Measurements from ENCODE around the gene GSK3B.

GRCh38 chr3:120130656-120131055, 36.4 kb upstream of the GSK3B start:
- TF ChIP-seq EZH2 (IDR thresholded peaks at IDR 0.05; ENCODE audit: borderline replicate concordance, low read depth, low read length, severe bottlenecking) (no peak), MAX (IDR thresholded peaks at IDR 0.05; ENCODE audit: insufficient read depth, insufficient read length) (no peak), CTCF (IDR thresholded peaks at IDR 0.05; ENCODE audit: extremely low read depth in 1 of 2, insufficient read depth in 1 of 2, low read depth in 1 of 2, low read length in 2 of 2) (no peak)
